RCC 7860 (cell line): ENCODE measurements around the gene GPR21.

ENCODE experiments used
- DNase-seq: peaks from one replicate; pipeline ENCODE4 v3.0.0-alpha.2; 2015; ENCODE audit warnings: low spot score
- FAIRE-seq: peaks from 2 replicates; lab custom pipeline; 2012; peaks lifted over from hg19 to GRCh38; lab: Jason Lieb, UNC

The GPR21 gene

DNA sequence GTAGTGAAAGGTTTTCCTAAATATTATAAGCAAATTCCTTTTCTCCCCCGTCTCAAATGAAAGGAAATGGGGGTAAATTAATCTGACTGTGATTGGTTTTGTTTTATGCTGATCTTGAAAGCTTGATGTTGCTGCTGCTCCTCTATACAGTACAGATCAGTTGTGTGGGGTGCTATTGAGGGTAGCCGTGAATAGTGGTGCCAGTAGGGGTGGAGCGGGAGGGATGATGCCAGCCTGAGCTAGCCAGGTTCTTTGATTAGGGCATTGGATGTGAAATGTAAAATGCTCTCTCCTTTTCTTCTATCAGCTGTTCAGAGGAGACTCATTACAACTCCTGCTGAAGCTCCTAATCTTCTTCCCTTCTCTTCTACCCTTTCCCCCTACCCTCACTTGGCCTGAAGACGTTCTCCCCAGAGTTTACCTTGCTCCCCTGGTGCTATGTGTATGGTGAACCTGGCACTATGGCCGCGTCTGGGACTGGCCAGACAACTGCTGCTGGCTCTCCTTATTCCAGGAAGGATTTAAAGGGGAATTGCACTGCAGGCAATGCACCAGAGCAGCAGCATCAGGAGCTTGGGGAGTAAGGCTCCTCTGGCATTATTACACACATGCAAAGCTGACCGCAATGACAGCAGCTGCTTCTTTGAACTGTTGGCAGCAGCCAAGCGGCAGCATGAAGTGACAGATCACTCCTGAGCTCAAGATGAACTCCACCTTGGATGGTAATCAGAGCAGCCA lies 566 bp downstream of the GPR21 start:
- DNase-seq (no peak), FAIRE-seq (no peak)

DNA sequence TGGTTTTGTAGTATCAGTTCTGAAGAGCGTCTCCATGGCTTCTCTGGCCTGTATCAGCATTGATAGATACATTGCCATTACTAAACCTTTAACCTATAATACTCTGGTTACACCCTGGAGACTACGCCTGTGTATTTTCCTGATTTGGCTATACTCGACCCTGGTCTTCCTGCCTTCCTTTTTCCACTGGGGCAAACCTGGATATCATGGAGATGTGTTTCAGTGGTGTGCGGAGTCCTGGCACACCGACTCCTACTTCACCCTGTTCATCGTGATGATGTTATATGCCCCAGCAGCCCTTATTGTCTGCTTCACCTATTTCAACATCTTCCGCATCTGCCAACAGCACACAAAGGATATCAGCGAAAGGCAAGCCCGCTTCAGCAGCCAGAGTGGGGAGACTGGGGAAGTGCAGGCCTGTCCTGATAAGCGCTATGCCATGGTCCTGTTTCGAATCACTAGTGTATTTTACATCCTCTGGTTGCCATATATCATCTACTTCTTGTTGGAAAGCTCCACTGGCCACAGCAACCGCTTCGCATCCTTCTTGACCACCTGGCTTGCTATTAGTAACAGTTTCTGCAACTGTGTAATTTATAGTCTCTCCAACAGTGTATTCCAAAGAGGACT lies 1.5 kb downstream of the GPR21 start:
- FAIRE-seq (no peak), DNase-seq (no peak)

DNA sequence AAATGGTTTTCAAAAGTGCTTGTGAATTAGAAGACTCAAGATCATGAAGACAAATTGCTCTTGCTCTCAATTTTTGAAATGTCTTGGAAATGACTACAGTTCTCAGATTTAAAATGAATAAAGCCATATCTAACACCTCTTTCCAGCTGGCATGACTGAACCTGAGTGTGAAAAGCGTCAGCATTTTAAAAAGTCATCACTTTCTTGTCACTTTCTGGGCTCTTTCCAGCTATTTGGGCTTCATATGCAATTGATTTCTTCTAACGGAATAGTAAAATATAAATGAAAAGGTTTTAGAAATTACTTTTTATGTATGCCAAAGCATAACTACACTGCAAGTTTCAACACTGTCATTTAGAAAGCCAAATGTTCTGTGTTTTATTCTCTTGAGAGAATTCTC lies 2.3 kb downstream of the GPR21 start:
- FAIRE-seq, result no peak

DNA sequence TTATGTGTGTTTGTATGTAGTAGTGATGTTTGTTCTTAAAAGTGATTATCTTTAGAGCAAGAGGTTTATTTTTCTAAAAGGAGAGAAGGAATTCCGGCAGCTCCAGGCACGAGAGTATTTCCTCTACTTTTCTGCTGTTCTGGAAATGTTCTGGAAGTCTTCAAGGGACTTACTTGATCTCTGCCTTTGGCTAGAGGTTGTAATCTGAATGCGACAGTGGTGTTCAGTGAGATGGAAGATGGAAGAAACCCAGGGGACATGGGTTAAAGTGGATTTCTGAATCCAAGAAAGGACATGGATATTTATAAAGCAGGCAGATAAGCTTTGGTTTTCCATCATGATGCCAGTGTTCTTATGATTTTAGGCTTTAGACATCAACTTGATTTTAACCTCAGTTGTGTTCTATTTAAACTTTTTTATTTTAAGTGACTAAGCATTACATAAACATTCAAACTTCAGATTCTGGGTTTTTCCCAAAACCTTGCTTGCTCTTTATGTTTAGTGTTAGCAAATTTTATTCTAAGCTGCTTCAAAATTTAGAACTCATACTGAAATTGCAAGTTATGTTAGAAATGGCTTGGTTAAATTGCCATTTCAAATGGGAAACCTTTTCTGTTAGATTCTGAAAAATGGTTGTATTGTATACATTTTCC lies 3.6 kb downstream of the GPR21 start:
- DNase-seq, result no peak
- FAIRE-seq, result no peak

More for the DNA sequence above, 2.3 kb downstream of the GPR21 start:
- no peak for DNase-seq

DNA sequence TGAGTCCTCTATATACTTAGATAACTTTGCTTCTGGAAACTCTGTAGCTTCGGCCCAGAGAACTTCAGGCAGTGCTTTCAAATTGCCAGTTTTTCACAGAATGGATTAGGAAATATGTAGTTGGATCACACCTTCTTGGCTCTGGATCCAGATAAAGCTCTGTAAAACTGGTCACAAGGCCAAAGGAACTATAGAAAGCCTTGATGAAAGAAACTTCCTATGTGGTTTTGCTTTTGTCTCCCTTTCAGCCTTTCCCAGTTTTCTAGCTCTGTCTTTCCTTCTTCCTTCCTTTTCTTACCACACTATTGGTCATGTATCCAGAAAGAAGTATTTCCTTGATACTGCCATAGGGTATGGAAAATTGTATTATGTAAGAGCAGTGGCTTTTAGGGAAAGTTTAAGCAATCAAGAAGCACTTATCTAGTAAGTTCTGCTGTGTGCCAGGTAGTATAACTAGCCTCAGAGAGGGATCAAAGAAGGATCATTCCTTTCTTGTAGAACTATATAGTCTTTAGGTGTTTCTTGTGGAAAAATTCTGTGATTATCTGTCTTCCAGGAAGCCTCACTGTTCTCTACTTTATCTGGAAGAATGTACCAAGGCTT lies 6.3 kb downstream of the GPR21 start:
- DNase-seq (no peak), FAIRE-seq (no peak)

- DNase-seq, result no peak
- no peak for FAIRE-seq
Observed at GRCh38 chr9:123040801-123041200, 7.3 kb downstream of the GPR21 start.

GRCh38 chr9:123041489-123041888 lies 8.0 kb downstream of the GPR21 start:
- no peak for FAIRE-seq

DNA sequence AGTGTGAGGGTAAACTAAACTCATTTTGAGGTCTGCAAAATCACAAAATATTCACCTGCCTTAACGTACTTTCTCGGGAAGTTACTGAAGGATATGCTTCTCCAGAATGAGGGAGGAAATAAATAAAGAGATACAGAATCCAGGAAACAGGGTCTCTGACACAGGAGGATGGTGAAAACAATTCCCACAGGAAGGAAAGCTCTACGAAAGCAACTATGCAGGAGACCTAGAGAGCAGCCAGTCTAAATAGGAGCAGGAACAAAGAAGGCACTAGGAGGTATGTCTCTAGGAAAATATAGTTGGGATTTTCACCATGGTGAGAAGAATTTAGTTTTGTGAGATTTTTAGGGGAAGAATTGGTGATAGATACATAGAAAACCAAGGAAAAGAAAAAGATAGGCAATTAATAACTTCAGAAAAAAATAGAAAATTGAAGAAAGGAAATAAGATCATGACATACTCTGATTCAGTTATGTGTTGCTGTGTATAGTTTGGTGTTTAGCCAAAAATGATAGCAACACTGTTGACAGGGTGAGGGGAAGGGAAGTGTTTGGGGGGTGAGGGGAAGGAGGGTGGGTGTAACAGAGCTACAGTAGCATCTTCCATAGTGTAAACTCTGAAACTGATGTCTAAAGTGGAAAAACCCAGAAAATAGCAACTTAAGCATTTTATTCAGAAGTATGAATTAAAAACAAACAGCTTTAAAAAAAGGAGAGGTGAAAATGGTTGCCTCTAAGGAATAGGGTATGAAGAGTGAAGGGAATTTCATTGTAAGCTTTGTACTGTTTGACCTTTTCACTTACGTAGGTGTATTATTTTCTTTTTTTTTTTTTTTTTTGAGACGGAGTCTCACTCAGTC lies 9.8 kb downstream of the GPR21 start:
- FAIRE-seq (no peak), DNase-seq (no peak)

More at GRCh38 chr9:123041489-123041888, 8.0 kb downstream of the GPR21 start:
- no peak for DNase-seq

GRCh38 chr9:123044586-123044985 lies 11.1 kb downstream of the GPR21 start:
- DNase-seq (no peak), FAIRE-seq (no peak)

- FAIRE-seq (no peak), DNase-seq (no peak)
Observed at GRCh38 chr9:123046406-123047195, 13.1 kb downstream of the GPR21 start.

DNA sequence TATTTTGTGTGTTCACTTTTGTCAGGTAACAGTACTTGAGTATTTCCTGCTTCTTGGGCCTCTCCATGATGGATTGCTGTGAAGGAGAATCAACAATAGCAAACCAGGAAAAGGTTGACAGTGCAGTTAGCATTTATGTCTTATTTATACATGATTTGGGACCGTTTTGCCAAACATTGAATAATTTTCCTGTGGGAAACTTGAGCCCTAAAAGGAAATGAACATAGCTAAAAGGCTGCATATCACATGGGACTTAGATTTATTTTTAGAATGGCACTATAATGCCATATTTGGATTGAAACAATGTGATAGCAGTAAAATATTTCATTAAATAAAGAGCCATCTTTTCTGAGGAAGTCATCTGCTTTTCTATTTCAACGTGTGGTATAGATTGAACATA lies 15.3 kb downstream of the GPR21 start:
- FAIRE-seq (no peak), DNase-seq (no peak)

- FAIRE-seq (no peak), DNase-seq (no peak)
Observed at GRCh38 chr9:123049589-123050222, 16.2 kb downstream of the GPR21 start.

DNA sequence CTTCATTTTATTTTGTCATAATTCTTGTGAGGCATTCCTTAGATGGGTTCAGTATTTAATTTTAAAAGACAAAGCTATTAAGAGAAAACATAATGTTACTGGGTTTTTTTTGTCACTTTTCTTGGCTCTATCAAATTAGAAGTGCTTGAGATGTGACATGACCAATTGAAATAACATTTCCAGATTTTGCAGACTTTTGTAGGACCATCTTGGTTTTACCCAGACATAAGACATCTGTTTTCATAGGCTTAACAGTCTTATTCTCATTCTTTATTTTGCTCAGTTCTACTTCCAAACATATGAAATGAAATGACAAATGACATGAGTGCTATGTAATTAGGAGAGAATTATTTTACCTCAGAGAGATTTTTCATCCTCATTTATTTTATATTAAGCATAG lies 19.6 kb downstream of the GPR21 start:
- DNase-seq, result no peak
- no peak for FAIRE-seq

DNA sequence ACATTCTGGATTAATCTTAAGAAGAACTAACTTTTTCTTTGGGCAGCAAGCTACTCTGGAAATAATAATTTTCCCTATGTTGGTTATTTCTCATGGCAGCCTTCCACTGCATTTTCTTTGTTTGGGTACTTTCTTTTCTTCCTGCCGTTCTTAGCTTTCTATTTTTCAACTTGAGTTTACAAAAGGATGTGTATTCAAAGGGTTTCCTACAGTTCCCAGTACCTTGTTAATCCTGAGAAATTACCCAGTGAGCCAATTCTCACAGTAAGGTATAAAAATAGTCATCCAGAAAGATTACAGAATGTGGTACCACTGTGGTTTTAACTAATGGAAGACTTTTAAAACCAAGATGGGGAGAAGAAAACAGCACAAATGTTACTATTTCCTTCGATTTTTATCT lies 20.2 kb downstream of the GPR21 start:
- FAIRE-seq (no peak), DNase-seq (no peak)

DNA sequence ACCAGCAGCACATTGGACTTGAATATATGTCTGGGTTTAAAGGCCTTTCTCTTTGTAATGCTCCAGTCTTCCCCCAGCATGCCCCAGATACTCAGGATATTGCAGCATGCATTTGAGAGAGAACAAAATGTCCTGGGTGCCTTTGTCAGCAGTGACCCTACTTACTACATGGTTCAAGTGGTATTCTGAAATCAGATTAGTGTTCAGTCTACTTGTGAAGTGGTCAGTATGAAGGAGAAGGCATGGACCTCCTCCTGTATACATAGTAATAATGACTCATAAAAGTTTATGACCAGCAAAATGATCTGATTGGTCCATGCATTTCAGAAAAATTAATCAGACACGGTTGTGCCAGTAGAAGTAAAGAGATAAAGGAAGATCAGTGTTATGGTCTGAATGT lies 25.4 kb downstream of the GPR21 start:
- FAIRE-seq (no peak), DNase-seq (no peak)

GRCh38 chr9:123059472-123060220 lies 26.2 kb downstream of the GPR21 start:
- DNase-seq (no peak), FAIRE-seq (no peak)

DNA sequence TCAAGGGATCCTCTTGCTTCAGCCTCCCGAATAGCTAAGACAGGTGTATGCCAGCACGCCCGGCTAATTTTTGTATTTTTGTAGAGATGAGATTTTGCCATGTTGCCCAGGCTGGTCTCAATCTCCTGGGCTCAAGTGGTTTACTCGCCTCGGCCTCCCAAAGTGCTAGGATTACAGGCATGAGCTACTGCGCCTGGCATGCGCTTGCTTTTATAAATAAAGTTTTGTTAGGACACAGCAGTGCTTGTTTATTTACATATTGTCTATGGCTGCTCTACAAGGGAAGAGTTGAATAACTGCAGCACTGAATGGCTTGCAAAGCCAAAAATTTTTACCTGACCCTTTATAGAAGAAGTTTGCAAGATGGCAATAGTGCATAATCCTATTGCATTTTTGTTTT lies 27.7 kb downstream of the GPR21 start:
- FAIRE-seq (no peak), DNase-seq (no peak)

GRCh38 chr9:123062351-123063176 lies 29.1 kb downstream of the GPR21 start:
- FAIRE-seq (no peak), DNase-seq (no peak)
